ENCODE data around the gene PROP1. TPM values are rescaled to one million over a fixed set of nuclear protein-coding genes. Genes with fewer than 3 reads are reported as not detected.
"Not testable (repeated sequence)": the region's sequence is repeated elsewhere in the genome, so short reads cannot be mapped to it uniquely, and the experiment has no call there.

PROP1 gene
- total RNA-seq, 1 experiment from 2014 or later = not detected

- not testable (repeated sequence) for DNase-seq (ENCODE audit: low spot score)
Observed at GRCh38 chr5:177945145-177945544, 50.9 kb downstream of the PROP1 start.

GRCh38 chr5:177943805-177944736 is 52.0 kb downstream of the PROP1 start:
- not testable (repeated sequence) for DNase-seq (ENCODE audit: low spot score)

- DNase-seq (ENCODE audit: low spot score) = not testable (repeated sequence)
Observed at GRCh38 chr5:177942896-177943295, 53.1 kb downstream of the PROP1 start.

Other genes starting within 250 kb of the PROP1 start
- not detected in 2 replicates for gene FAM153A, start 213.3 kb downstream of the PROP1 start, total RNA-seq (2014; rRNA removed; shearing (Covaris generic))
- gene N4BP3, start 117.3 kb upstream of the PROP1 start, total RNA-seq (2014; rRNA removed; shearing (Covaris generic)) = 0.17 and 0.33 TPM in 2 replicates
- 23.4 and 32.0 TPM in 2 replicates for gene RMND5B, start 134.8 kb upstream of the PROP1 start, total RNA-seq (2014; rRNA removed; shearing (Covaris generic))
- 470 and 586 TPM in 2 replicates for gene NHP2, start 157.6 kb upstream of the PROP1 start, total RNA-seq (2014; rRNA removed; shearing (Covaris generic))
- gene GMCL2, start 191.1 kb upstream of the PROP1 start, total RNA-seq (2014; rRNA removed; shearing (Covaris generic)) = not detected in 2 replicates
- gene HNRNPAB, start 208.3 kb upstream of the PROP1 start, total RNA-seq (2014; rRNA removed; shearing (Covaris generic)) = 98.5 and 106 TPM in 2 replicates
- gene PHYKPL, start 236.6 kb upstream of the PROP1 start, total RNA-seq (2014; rRNA removed; shearing (Covaris generic)) = 2.4 and 3.6 TPM in 2 replicates